Ectodermal cell (in vitro differentiated cells): ENCODE results near the gene DPP10.
"Not testable (repeated sequence)": the region's sequence is repeated elsewhere in the genome, so short reads cannot be mapped to it uniquely, and the experiment has no call there.

Experiments used
- H3K27ac ChIP-seq: 2 replicates; pipeline ENCODE4 v1.7.0; 2013; ENCODE audit warnings: mild to moderate bottlenecking, low read depth, low read length; ENCODE audit not compliant: insufficient read depth, poor library complexity, severe bottlenecking
- H3K27me3 ChIP-seq: 2 replicates; pipeline ENCODE4 v1.7.0; 2013; ENCODE audit warnings: mild to moderate bottlenecking, low read length; ENCODE audit not compliant: insufficient read depth, control insufficient read depth, poor library complexity, severe bottlenecking
- H3K36me3 ChIP-seq: one replicate; pipeline ENCODE4 v1.7.0; 2013; ENCODE audit warnings: low read length; ENCODE audit not compliant: control insufficient read depth, insufficient read depth
- H3K4me1 ChIP-seq: one replicate; pipeline ENCODE4 v1.7.0; 2013; ENCODE audit warnings: low read length; ENCODE audit not compliant: control insufficient read depth, insufficient read depth
- H3K4me3 ChIP-seq: 2 replicates; pipeline ENCODE4 v1.7.0; 2013; ENCODE audit warnings: low read depth, low read length, control low read depth; ENCODE audit not compliant: insufficient read depth
- H3K9me3 ChIP-seq: 2 replicates; pipeline ENCODE4 v1.7.0; 2013; ENCODE audit warnings: mild to moderate bottlenecking, low read length, moderate library complexity; ENCODE audit not compliant: control insufficient read depth
- WGBS, 2 experiments: methylation state at CpG; one replicate each; pipeline ENCODE4 v1.1.7; 2013; ENCODE audit warnings: missing lambda C conversion rate in 2 of 2; 5-methylcytosine and 5-hydroxymethylcytosine counted together

DPP10 gene

GRCh38 chr2:114496959-114497358 lies 54.5 kb downstream of the DPP10 start:
- no peaks in the 10 kb centered on the region for H3K27me3 ChIP-seq
- no peaks in the 10 kb centered on the region for H3K9me3 ChIP-seq
- 93 to 98% methylated on average over 9 to 10 of the region's 12 CpGs for WGBS, 2 experiments
- no peak overlapping the region for H3K27ac ChIP-seq
- no peak overlapping the region for H3K4me3 ChIP-seq
- no peaks in the 10 kb centered on the region for H3K4me1 ChIP-seq
- no peaks in the 10 kb centered on the region for H3K36me3 ChIP-seq

- Histone ChIP-seq H3K27me3 (no peaks in the 10 kb centered on the region), H3K4me3 (no peak overlapping the region), H3K36me3 (no peaks in the 10 kb centered on the region), H3K9me3 (no peaks in the 10 kb centered on the region), H3K27ac (no peak overlapping the region), H3K4me1 (no peaks in the 10 kb centered on the region)
- WGBS, 2 experiments = 93 to 94% methylated on average over 4 of the region's 4 CpGs
These were observed 56.7 kb downstream of the DPP10 start for GRCh38 chr2:114499101-114499500.

GRCh38 chr2:114507744-114508143 lies 65.3 kb downstream of the DPP10 start:
- Histone ChIP-seq H3K4me1 (no peaks in the 10 kb centered on the region), H3K9me3 (no peaks in the 10 kb centered on the region), H3K36me3 (no peaks in the 10 kb centered on the region)

GRCh38 chr2:114515882-114516281 lies 73.4 kb downstream of the DPP10 start:
- no peaks in the 10 kb centered on the region for H3K36me3 ChIP-seq
- 86 to 89% methylated on average over 3 of the region's 3 CpGs for WGBS, 2 experiments
- H3K4me1 ChIP-seq = no peaks in the 10 kb centered on the region
- no peak overlapping the region for H3K4me3 ChIP-seq
- H3K27me3 ChIP-seq = no peaks in the 10 kb centered on the region
- H3K9me3 ChIP-seq = no peaks in the 10 kb centered on the region
- H3K27ac ChIP-seq = no peak overlapping the region

More at GRCh38 chr2:114507744-114508143, 65.3 kb downstream of the DPP10 start:
- H3K27me3 ChIP-seq = no peaks in the 10 kb centered on the region
- H3K27ac ChIP-seq = no peak overlapping the region
- no peak overlapping the region for H3K4me3 ChIP-seq

GRCh38 chr2:114517580-114517979 lies 75.1 kb downstream of the DPP10 start:
- no peak overlapping the region for H3K27ac ChIP-seq
- no peaks in the 10 kb centered on the region for H3K4me1 ChIP-seq
- no peaks in the 10 kb centered on the region for H3K27me3 ChIP-seq
- H3K36me3 ChIP-seq = no peaks in the 10 kb centered on the region
- WGBS, 2 experiments = 83 to 86% methylated on average over 5 of the region's 5 CpGs
- H3K4me3 ChIP-seq = no peak overlapping the region
- H3K9me3 ChIP-seq = no peaks in the 10 kb centered on the region

- H3K27ac ChIP-seq = no peak overlapping the region
- H3K4me3 ChIP-seq = no peak overlapping the region
- H3K9me3 ChIP-seq = no peaks in the 10 kb centered on the region
- WGBS, 2 experiments = 91 to 94% methylated on average over 4 to 5 of the region's 5 CpGs
- H3K27me3 ChIP-seq = no peaks in the 10 kb centered on the region
- no peaks in the 10 kb centered on the region for H3K36me3 ChIP-seq
- H3K4me1 ChIP-seq = no peaks in the 10 kb centered on the region
These were observed 76.3 kb downstream of the DPP10 start for GRCh38 chr2:114518738-114519137.

- H3K27me3 ChIP-seq, H3K27ac ChIP-seq, H3K4me3 ChIP-seq, H3K9me3 ChIP-seq, H3K4me1 ChIP-seq, H3K36me3 ChIP-seq: not testable (repeated sequence)
- WGBS, 2 experiments = 90 to 94% methylated on average over 4 of the region's 4 CpGs
These were observed 80.2 kb downstream of the DPP10 start for GRCh38 chr2:114522612-114523011.

- Histone ChIP-seq H3K4me3 (no peak overlapping the region), H3K27me3 (no peaks in the 10 kb centered on the region), H3K36me3 (no peaks in the 10 kb centered on the region), H3K9me3 (no peaks in the 10 kb centered on the region), H3K27ac (no peak overlapping the region), H3K4me1 (no peaks in the 10 kb centered on the region)
- WGBS, 2 experiments = 95 to 100% methylated on average over 4 of the region's 4 CpGs
These were observed 83.5 kb downstream of the DPP10 start for GRCh38 chr2:114525955-114526354.

- Histone ChIP-seq H3K4me3 (no peak overlapping the region), H3K9me3 (no peaks in the 10 kb centered on the region), H3K36me3 (no peaks in the 10 kb centered on the region), H3K27ac (no peak overlapping the region), H3K4me1 (no peaks in the 10 kb centered on the region), H3K27me3 (no peaks in the 10 kb centered on the region)
- WGBS, 2 experiments = no CpG with 5 or more reads among the region's 1 CpG
These were observed 84.4 kb downstream of the DPP10 start for GRCh38 chr2:114526841-114527240.

GRCh38 chr2:114527330-114527983 lies 85.0 kb downstream of the DPP10 start:
- H3K27me3 ChIP-seq = no peaks in the 10 kb centered on the region
- no peaks in the 10 kb centered on the region for H3K4me1 ChIP-seq
- WGBS, 2 experiments = 92 to 96% methylated on average over 7 to 9 of the region's 9 CpGs
- H3K36me3 ChIP-seq = no peaks in the 10 kb centered on the region
- H3K4me3 ChIP-seq = no peak overlapping the region
- H3K9me3 ChIP-seq = no peaks in the 10 kb centered on the region
- no peak overlapping the region for H3K27ac ChIP-seq
